ENCODE measurements around the gene PRKAR1B. TPM values are rescaled to one million over a fixed set of nuclear protein-coding genes. Genes with fewer than 3 reads are reported as not detected.

Gene PRKAR1B
- total RNA-seq, 1 donor from 2014 or later: 11.8 TPM

DNA sequence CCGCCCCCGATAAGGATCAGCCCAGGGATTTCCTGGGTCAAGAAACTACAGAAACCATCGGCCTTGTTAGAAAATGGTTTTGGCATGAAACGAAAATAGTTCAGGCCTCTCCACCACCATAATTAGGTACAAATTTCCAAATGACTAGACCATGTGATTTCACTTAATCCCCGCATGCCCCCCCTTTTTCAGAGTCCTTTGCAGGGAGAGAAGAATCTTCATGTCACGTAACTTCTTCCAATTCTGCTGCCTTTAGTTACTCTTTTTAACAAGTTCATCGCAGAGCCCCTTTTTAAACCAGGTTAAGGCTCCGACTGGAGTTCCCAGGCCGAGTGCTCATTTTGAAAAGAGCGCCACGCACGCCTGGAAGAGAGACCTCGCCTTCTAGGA is 210.9 kb downstream of the PRKAR1B start:
- no peaks in the 10 kb centered on the region for H3K36me3 Mint-ChIP-seq
- TF ChIP-seq EZH2phosphoT487 (IDR thresholded peaks at IDR 0.05) (no peak), EZH2 (IDR thresholded peaks at IDR 0.05) (no peak), CTCF (IDR thresholded peaks at IDR 0.05) (no peak)
- Histone ChIP-seq H3F3A (ENCODE audit: low read depth) (peaks cover 54% of the 10 kb centered on the region), H3K9me3 (ENCODE audit: low read depth) (no peaks in the 10 kb centered on the region), H3K4me2 (peak overlapping the region; percentile 97), H3K4me3 (peak overlapping the region; percentile 62), H3K27ac (no peak overlapping the region), H3K4me1 (peaks cover 39% of the 10 kb centered on the region), H2AFZ (replicated peaks) (no peak overlapping the region), H3K27me3 (peaks cover 59% of the 10 kb centered on the region), H3K79me2 (ENCODE audit: low read depth) (peaks cover 7% of the 10 kb centered on the region), H3K9ac (no peak overlapping the region), H3K36me3 (no peaks in the 10 kb centered on the region), H4K20me1 (ENCODE audit: low read depth) (peaks cover 32% of the 10 kb centered on the region)
- H3K4me1 Mint-ChIP-seq: peaks cover 16% of the 10 kb centered on the region
- no peaks in the 10 kb centered on the region for H3K9me3 Mint-ChIP-seq
- no peak overlapping the region for H3K27ac Mint-ChIP-seq
- H3K27me3 Mint-ChIP-seq (ENCODE audit: insufficient read depth, low read depth): peaks cover 42% of the 10 kb centered on the region
- peak; percentile 51 for DNase-seq (ENCODE audit: low spot score)
- H3K4me3 Mint-ChIP-seq: peak overlapping the region; percentile 59

DNA sequence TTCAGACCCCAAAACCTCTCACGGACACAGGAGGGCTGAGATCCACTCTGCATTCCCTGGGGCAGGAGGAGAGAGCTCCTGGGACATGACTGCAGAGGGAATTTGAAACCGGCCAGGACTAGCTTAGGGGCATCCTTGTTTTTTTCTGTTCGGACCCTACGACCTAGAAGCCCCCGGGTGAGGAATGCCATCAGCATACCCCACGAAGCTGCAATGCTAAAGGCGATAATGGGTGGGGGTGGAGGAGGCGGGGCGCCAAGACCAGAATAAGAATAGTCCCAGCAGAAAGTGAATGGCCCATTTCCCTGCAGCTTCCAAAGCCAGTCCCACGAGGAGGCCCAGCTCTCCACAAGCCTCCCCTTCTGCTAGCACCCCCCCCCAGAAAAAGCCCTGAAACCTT is 211.5 kb downstream of the PRKAR1B start:
- Mint-ChIP-seq H3K4me1 (peaks cover 16% of the 10 kb centered on the region), H3K27me3 (ENCODE audit: insufficient read depth, low read depth) (peaks cover 36% of the 10 kb centered on the region), H3K4me3 (no peak overlapping the region), H3K27ac (no peak overlapping the region), H3K9me3 (no peaks in the 10 kb centered on the region), H3K36me3 (no peaks in the 10 kb centered on the region)
- no peak overlapping the region for H3K9ac ChIP-seq
- H3K4me1 ChIP-seq: peaks cover 33% of the 10 kb centered on the region
- TF ChIP-seq CTCF (IDR thresholded peaks at IDR 0.05) (no peak), EZH2phosphoT487 (IDR thresholded peaks at IDR 0.05) (no peak), EZH2 (IDR thresholded peaks at IDR 0.05) (no peak)
- H3K27me3 ChIP-seq: peaks cover 54% of the 10 kb centered on the region
- H4K20me1 ChIP-seq (ENCODE audit: low read depth): peaks cover 26% of the 10 kb centered on the region
- DNase-seq (ENCODE audit: low spot score): peak; percentile 54
- no peaks in the 10 kb centered on the region for H3K9me3 ChIP-seq (ENCODE audit: low read depth)
- peaks cover 48% of the 10 kb centered on the region for H3F3A ChIP-seq (ENCODE audit: low read depth)
- H3K27ac ChIP-seq: no peak overlapping the region
- peaks cover 7% of the 10 kb centered on the region for H3K79me2 ChIP-seq (ENCODE audit: low read depth)
- peak overlapping the region; percentile 97 for H3K4me2 ChIP-seq
- H3K36me3 ChIP-seq: no peaks in the 10 kb centered on the region
- H3K4me3 ChIP-seq: peak overlapping the region; percentile 15
- H2AFZ ChIP-seq (replicated peaks): no peak overlapping the region

DNA sequence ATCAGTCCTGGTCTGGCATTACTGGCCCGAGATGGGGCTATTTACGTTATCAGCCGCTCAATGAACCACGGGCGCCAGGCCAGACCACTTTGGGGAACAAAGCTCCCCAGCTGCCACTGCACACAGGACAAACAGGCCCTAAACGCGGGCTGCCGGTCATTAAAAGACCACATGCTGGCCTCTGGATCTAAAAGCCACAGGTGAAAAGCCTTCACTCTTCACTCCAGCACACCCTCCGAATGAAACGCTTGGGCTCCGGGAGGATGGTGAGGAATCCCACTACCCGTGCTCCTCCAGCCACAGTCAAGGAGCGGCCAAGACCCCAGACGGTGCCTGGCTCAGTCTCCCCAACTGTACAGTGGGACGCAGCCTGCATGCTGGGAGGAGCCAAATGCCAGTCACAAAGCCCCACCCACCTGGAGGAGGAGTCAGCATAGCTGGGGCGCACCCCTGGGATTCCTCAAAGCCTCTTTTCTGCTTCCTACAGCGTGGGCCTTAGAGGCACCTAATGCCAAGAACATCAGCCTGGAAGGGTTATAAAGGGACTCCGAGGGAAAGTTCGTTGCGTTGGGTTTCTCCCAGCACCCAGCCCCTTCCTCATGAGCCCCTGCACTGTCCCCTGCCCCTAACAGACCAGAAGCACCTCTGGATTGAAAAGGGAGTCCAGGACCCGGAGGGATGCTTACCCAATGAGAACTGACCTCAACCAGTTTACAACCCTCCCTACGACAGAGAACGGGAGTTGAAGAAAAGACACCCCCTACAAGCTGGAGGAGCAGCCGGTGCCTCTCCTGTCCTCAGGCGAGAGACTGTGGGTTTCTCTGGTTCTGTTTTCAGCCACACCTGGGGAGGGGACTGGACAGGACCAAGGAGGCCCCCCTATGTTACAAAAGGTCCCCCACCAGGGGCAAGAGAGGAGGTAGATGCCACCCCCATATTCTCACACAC is 212.2 kb downstream of the PRKAR1B start:
- Histone ChIP-seq H3K9me3 (ENCODE audit: low read depth) (no peaks in the 10 kb centered on the region), H3K4me1 (peaks cover 31% of the 10 kb centered on the region), H3F3A (ENCODE audit: low read depth) (peaks cover 41% of the 10 kb centered on the region), H3K9ac (no peak overlapping the region), H3K27ac (no peak overlapping the region), H3K36me3 (no peaks in the 10 kb centered on the region), H3K4me3 (peak overlapping the region; percentile 15), H2AFZ (replicated peaks) (no peak overlapping the region), H4K20me1 (ENCODE audit: low read depth) (peaks cover 20% of the 10 kb centered on the region), H3K27me3 (peaks cover 47% of the 10 kb centered on the region), H3K79me2 (ENCODE audit: low read depth) (peaks cover 7% of the 10 kb centered on the region), H3K4me2 (peak overlapping the region; percentile 97)
- Mint-ChIP-seq H3K36me3 (no peaks in the 10 kb centered on the region), H3K4me1 (peaks cover 16% of the 10 kb centered on the region), H3K4me3 (no peak overlapping the region), H3K27me3 (ENCODE audit: insufficient read depth, low read depth) (peaks cover 36% of the 10 kb centered on the region), H3K27ac (no peak overlapping the region), H3K9me3 (no peaks in the 10 kb centered on the region)
- peak; percentile 77 for DNase-seq (ENCODE audit: low spot score)
- TF ChIP-seq CTCF (IDR thresholded peaks at IDR 0.05) (no peak), EZH2phosphoT487 (IDR thresholded peaks at IDR 0.05) (peak; percentile 19), EZH2 (IDR thresholded peaks at IDR 0.05) (no peak)
